ENCODE data around the gene SPATA9. TPM values are rescaled to one million over a fixed set of nuclear protein-coding genes. Genes with fewer than 3 reads are reported as not detected.

Gene SPATA9
- total RNA-seq, 1 experiment from 2014 or later, result not detected

- no peak overlapping the region for H3K9ac ChIP-seq (ENCODE audit: extremely low read depth, insufficient read length, low read length)
- no peak overlapping the region for H3K56ac ChIP-seq (ENCODE audit: insufficient read length, low read depth, low read length)
- Mint-ChIP-seq H3K36me3 (ENCODE audit: insufficient read depth in 1 of 3, low read depth in 3 of 3) (no peaks in the 10 kb centered on the region), H3K27me3 (ENCODE audit: low read depth) (no peaks in the 10 kb centered on the region), H3K9me3 (no peaks in the 10 kb centered on the region), H3K4me1 (peaks cover 7 to 9% of the 10 kb centered on the region in 2 experiments; a peak in 3 of 4 replicates), H3K4me3 (no peak overlapping the region), H3K27ac (no peak overlapping the region)
- no peak overlapping the region for H2BK5ac ChIP-seq (ENCODE audit: insufficient read length, low read length)
- no peak overlapping the region for H2AK5ac ChIP-seq (ENCODE audit: insufficient read length, low read length)
- no peak overlapping the region for H3K27ac ChIP-seq (ENCODE audit: insufficient read length, low read depth, low read length)
- TF ChIP-seq CTCF (conservative IDR thresholded peaks at IDR 0.05), result no peak
- no CpG with 5 or more reads among the region's 1 CpG for WGBS (ENCODE audit: extremely low coverage, insufficient read length, low lambda C conversion rate)
- no peak overlapping the region for H3K14ac ChIP-seq (ENCODE audit: insufficient read depth, low read length)
- no peak overlapping the region for H3K4ac ChIP-seq (ENCODE audit: low read depth, low read length)
- no peaks in the 10 kb centered on the region; the same call in 1 of the 2 replicates for H3K4me1 ChIP-seq (ENCODE audit: insufficient read depth, low read length)
- no peak overlapping the region for H4K91ac ChIP-seq (ENCODE audit: insufficient read length, low read depth, low read length)
- H2BK20ac ChIP-seq (ENCODE audit: low read depth, low read length, poor library complexity, severe bottlenecking), result no peak overlapping the region
- no peak overlapping the region for H2BK120ac ChIP-seq (ENCODE audit: low read depth, low read length, poor library complexity, severe bottlenecking)
- no peaks in the 10 kb centered on the region for H3K79me1 ChIP-seq (ENCODE audit: insufficient read depth, low read depth, low read length, poor library complexity, severe bottlenecking)
- no peak overlapping the region for H3T11ph ChIP-seq (ENCODE audit: low read length)
- DNase-seq, result no peak
- H3K4me2 ChIP-seq (ENCODE audit: insufficient read depth, insufficient read length, low read length), result no peak overlapping the region
- H2BK12ac ChIP-seq (ENCODE audit: insufficient read length, low read depth, low read length), result no peak overlapping the region
- H2AFZ ChIP-seq (ENCODE audit: low read length), result no peak overlapping the region
- no peak overlapping the region for H3K18ac ChIP-seq (ENCODE audit: insufficient read length, low read depth, low read length)
- no peaks in the 10 kb centered on the region for H3K27me3 ChIP-seq (ENCODE audit: insufficient read depth, low read length)
- no peak overlapping the region for H3K23ac ChIP-seq (ENCODE audit: insufficient read length, low read depth, low read length)
- H3K9me3 ChIP-seq (ENCODE audit: control insufficient read depth, low read depth, low read length), result no peaks in the 10 kb centered on the region
- no peaks in the 10 kb centered on the region for H3K79me2 ChIP-seq (ENCODE audit: insufficient read depth, low read length)
- H4K5ac ChIP-seq (ENCODE audit: insufficient read length, low read depth, low read length), result no peak overlapping the region
- no peak overlapping the region for H4K8ac ChIP-seq (replicated peaks; ENCODE audit: insufficient read length, low read depth, low read length)
- no peaks in the 10 kb centered on the region for H3K23me2 ChIP-seq (ENCODE audit: insufficient read length, low read depth, low read length, poor library complexity, severe bottlenecking)
- H2BK15ac ChIP-seq (ENCODE audit: low read depth, low read length), result no peak overlapping the region
- no peaks in the 10 kb centered on the region for H4K20me1 ChIP-seq (ENCODE audit: control insufficient read depth, insufficient read depth, insufficient read length)
These were observed 27.2 kb downstream of the SPATA9 start for GRCh38 chr5:95655575-95655974.

Measured in H9 (cell line).